HFFc6 (cell line): ENCODE measurements around the gene VPS51. TPM values are rescaled to one million over a fixed set of nuclear protein-coding genes. Genes with fewer than 3 reads are reported as not detected.

Experiments used
- DNase-seq: peaks from one replicate; pipeline ENCODE4 v3.0.0-alpha.2; 2018
- H3K27ac Mint-ChIP-seq: 2 replicates; pipeline ENCODE4 v1.8.0; 2020; ENCODE audit warnings: mild to moderate bottlenecking, mixed read lengths
- H3K27me3 Mint-ChIP-seq: 2 replicates; pipeline ENCODE4 v1.8.0; 2021; ENCODE audit warnings: mild to moderate bottlenecking, moderate library complexity, mixed read lengths; ENCODE audit not compliant: insufficient read depth
- H3K36me3 Mint-ChIP-seq: 2 replicates; pipeline ENCODE4 v1.8.0; 2021; ENCODE audit warnings: low read depth, mixed read lengths
- H3K4me1 Mint-ChIP-seq: 2 replicates; pipeline ENCODE4 v1.8.0; 2020; ENCODE audit warnings: low read depth, mixed read lengths
- H3K4me3 Mint-ChIP-seq: 2 replicates; pipeline ENCODE4 v1.8.0; 2020; ENCODE audit warnings: mild to moderate bottlenecking, moderate library complexity, mixed read lengths
- H3K9me3 Mint-ChIP-seq: 2 replicates; pipeline ENCODE4 v1.8.0; 2020; ENCODE audit warnings: mild to moderate bottlenecking, mixed read lengths
- CTCF ChIP-seq: fragments of 200-600 bp; sonication (generic); IDR thresholded peaks from 2 replicates; pipeline ENCODE4 v1.5.0; 2021; ENCODE audit warnings: antibody characterized with exemption, mild to moderate bottlenecking
- total RNA-seq, 6 experiments: library from RNA; stranded (reverse); fragmentation: NEBNext Ultra II Directional; extraction: Animal tissue kit (Norgen Biotek cat#: 25700); gene quantifications; 2 replicates in 1 of 6; 3 replicates in 5 of 6; pipeline ENCODE4 v1.2.3, GENCODE V29; 2021

VPS51 gene
- total RNA-seq, 6 experiments from 2014 or later = 61.2 to 90.1 (median 79.4) TPM

- peaks cover 2% of the 10 kb centered on the region; the same call in 1 of the 2 replicates for H3K27me3 Mint-ChIP-seq
- H3K4me3 Mint-ChIP-seq = no peak overlapping the region
- TF ChIP-seq CTCF = no peak
- H3K4me1 Mint-ChIP-seq = peaks cover 3% of the 10 kb centered on the region; the same call in 1 of the 2 replicates
- no peaks in the 10 kb centered on the region for H3K9me3 Mint-ChIP-seq
- no peak overlapping the region for H3K27ac Mint-ChIP-seq
- no peak for DNase-seq
- peaks cover 8% of the 10 kb centered on the region; the same call in 1 of the 2 replicates for H3K36me3 Mint-ChIP-seq
These were observed 23.4 kb upstream of the VPS51 start for GRCh38 chr11:65072631-65072966.

- Mint-ChIP-seq H3K27ac (peak overlapping the region; percentile 21; the same call in 1 of the 2 replicates), H3K4me1 (peaks cover 32% of the 10 kb centered on the region)
These were observed 18.6 kb upstream of the VPS51 start for GRCh38 chr11:65077451-65077850.

GRCh38 chr11:65078151-65078550, 17.9 kb upstream of the VPS51 start:
- H3K36me3 Mint-ChIP-seq = peaks cover 22% of the 10 kb centered on the region
- no peak overlapping the region; the same call in 1 of the 2 replicates for H3K27ac Mint-ChIP-seq
- peak; percentile 24 for DNase-seq
- peaks cover 2% of the 10 kb centered on the region; the same call in 1 of the 2 replicates for H3K27me3 Mint-ChIP-seq
- H3K9me3 Mint-ChIP-seq = no peaks in the 10 kb centered on the region
- H3K4me1 Mint-ChIP-seq = peaks cover 39% of the 10 kb centered on the region
- TF ChIP-seq CTCF = peak; percentile 82
- H3K4me3 Mint-ChIP-seq = no peak overlapping the region

More at GRCh38 chr11:65077451-65077850, 18.6 kb upstream of the VPS51 start:
- peaks cover 16% of the 10 kb centered on the region for H3K36me3 Mint-ChIP-seq
- H3K9me3 Mint-ChIP-seq = no peaks in the 10 kb centered on the region
- TF ChIP-seq CTCF = no peak
- peaks cover 2% of the 10 kb centered on the region; the same call in 1 of the 2 replicates for H3K27me3 Mint-ChIP-seq
- no peak overlapping the region for H3K4me3 Mint-ChIP-seq
- no peak for DNase-seq

GRCh38 chr11:65078786-65079342, 17.1 kb upstream of the VPS51 start:
- peaks cover 42% of the 10 kb centered on the region for H3K4me1 Mint-ChIP-seq
- no peaks in the 10 kb centered on the region; the same call in 1 of the 2 replicates for H3K27me3 Mint-ChIP-seq
- peaks cover 24% of the 10 kb centered on the region for H3K36me3 Mint-ChIP-seq
- no peak for DNase-seq
- H3K4me3 Mint-ChIP-seq = no peak overlapping the region
- no peak overlapping the region; the same call in 1 of the 2 replicates for H3K27ac Mint-ChIP-seq
- H3K9me3 Mint-ChIP-seq = no peaks in the 10 kb centered on the region
- TF ChIP-seq CTCF = no peak

GRCh38 chr11:65083134-65083833, 12.7 kb upstream of the VPS51 start:
- Mint-ChIP-seq H3K27me3 (no peaks in the 10 kb centered on the region; the same call in 1 of the 2 replicates), H3K27ac (peak overlapping the region; percentile 97), H3K36me3 (peaks cover 23% of the 10 kb centered on the region), H3K9me3 (no peaks in the 10 kb centered on the region), H3K4me1 (peaks cover 49% of the 10 kb centered on the region), H3K4me3 (peak overlapping the region; percentile 98)
- no peak for TF ChIP-seq CTCF
- peak; percentile 13 for DNase-seq
